HG02840 (cell line): ENCODE results near the gene WDCP.
"Not testable (repeated sequence)": the region's sequence is repeated elsewhere in the genome, so short reads cannot be mapped to it uniquely, and the experiment has no call there.

ENCODE experiments used
- ATAC-seq: cut with Tn5 transposase; IDR thresholded peaks from one replicate; pipeline ENCODE4 v1.9.1; 2021; ENCODE audit warnings: mild to moderate bottlenecking, moderate library complexity, moderate number of reproducible peaks; ENCODE audit not compliant: unreplicated experiment, low FRiP score

The WDCP gene

GRCh38 chr2:24022975-24023575 lies 24.1 kb downstream of the WDCP start:
- ATAC-seq, result no peak

GRCh38 chr2:24022324-24022974 lies 24.7 kb downstream of the WDCP start:
- no peak for ATAC-seq

GRCh38 chr2:24021122-24021998 lies 25.8 kb downstream of the WDCP start:
- ATAC-seq, result no peak

DNA sequence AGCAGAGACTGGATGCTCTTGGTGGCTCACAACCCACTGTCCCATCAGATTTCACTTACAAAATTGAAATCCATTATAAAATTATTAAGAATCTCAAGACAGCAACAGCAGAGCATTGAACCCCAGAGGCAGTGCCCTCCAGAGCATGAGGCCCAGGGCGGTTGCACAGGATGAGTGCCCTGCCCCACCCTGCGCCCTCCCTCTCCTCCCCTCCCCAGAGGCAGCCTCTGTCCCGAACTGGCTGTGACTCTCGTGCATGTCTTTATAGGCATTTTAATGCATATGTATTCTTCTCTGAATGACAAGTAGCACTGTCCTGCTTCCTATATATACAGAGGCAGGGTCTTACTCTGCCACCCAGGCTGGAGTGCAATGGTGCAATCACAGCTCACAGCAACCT lies 26.9 kb downstream of the WDCP start:
- no peak for ATAC-seq

DNA sequence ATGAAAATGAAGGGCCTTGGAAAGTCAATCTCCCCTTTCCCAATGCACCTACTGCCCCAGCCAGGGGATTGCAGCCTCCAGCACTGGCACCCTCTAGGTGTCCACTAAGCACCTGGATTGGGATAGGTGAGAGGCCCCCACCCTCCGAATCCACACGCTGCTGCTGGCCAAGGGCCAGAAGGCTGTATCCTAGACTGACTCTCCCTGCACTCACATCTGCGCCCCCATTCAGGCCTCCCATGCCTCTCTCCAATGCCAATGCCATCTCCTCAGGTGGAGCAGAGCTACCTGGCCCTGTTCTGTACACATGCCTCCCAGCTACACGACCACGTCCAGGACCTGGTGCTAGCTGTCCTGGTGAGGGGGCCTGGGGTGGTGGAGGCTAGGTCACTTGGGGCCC lies 27.5 kb downstream of the WDCP start:
- no peak for ATAC-seq

- ATAC-seq, result no peak
These were observed 28.9 kb downstream of the WDCP start for GRCh38 chr2:24018241-24018640.

- ATAC-seq, result no peak
These were observed 29.5 kb downstream of the WDCP start for GRCh38 chr2:24017711-24018110.

DNA sequence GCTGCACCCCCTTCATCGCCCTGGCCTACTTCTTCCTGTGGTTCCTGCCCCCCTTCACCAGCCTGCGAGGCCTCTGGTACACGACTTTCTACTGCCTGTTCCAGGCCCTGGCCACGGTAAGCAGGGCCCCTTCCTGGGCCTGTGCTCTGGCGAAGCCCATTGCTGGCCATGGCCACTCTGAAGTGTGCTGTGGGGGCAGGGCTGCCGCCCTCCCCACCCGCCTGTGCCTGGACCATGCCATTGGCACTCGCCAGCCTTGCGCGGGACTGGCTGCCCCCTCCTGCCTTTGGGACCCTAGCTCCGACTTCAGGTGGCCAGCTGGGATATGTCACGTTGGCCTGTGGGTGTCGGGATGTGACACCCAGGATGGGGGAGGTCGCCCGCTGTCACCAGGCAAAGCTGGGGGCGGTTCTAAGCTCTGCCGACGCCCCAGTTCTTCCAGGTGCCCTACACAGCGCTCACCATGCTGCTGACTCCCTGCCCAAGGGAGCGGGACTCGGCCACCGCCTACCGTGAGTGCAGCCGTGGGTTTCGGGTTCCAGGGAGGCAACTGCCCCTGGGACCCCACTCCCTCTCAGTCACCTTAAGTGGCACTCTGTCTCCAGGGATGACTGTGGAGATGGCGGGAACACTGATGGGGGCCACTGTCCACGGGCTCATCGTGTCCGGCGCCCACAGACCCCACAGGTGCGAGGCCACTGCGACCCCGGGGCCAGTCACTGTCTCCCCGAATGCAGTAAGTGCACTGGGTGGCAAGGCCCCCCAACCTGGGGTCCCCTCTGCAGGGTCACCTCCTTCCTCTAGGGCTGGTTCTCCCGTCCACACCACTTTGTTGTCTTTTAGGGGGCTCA lies 30.1 kb downstream of the WDCP start:
- no peak for ATAC-seq

DNA sequence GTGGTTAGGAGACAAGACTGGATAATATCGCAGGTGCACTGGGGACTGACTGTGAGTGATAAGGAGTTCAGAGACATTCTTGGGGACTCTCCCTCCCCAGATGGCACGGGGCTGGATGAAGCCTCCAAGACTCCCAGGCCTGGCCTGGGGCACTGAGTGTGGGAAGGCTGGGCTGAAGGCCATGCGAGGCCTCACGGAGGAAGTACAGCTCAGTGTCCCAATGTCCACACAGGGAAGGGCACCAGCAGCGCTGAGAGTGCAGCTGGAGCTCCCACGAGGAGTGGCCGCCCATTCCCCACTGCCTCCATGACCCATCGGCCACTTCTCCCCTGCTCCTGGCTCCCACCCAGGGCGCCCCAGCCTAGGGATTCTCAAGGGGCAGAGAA lies 30.8 kb downstream of the WDCP start:
- ATAC-seq, result no peak

DNA sequence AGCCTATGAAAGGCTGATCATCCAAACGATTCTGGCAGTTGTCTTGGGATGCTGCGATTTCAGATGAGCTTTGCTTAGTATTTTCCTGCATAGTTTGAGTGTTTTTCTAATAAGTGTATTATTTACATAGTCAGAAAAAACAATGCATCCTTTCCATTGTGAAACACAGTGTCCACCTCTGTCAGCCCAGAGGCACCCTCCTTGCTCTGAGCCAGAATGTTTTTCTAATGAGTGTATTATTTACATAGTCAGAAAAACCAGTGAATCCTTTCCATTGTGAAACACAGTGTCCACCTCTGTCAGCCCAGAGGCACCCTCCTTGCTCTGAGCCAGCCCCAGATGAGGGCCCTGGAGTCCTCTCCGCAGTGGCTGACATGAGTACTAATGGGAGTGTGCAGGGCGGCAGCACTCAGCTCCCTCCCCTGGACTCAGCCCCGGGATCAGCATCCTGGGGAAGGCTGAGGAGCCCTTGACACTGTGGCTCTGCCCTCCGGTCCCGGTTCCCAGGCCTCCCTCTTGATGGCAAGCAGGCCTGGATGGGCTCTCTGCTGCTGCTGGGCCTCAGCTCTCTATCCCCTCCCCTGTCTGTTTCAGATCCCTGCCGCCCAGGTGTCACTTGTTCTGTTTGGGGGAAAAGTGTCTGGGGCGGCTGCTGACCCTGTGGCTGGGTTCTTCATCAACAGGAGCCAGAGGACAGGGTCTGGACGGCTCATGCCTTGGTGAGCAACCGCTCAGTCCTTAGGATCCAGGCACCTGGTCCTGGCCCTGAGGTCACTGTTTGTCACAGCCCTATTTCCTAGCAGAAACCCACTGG lies 31.4 kb downstream of the WDCP start:
- ATAC-seq, result no peak

DNA sequence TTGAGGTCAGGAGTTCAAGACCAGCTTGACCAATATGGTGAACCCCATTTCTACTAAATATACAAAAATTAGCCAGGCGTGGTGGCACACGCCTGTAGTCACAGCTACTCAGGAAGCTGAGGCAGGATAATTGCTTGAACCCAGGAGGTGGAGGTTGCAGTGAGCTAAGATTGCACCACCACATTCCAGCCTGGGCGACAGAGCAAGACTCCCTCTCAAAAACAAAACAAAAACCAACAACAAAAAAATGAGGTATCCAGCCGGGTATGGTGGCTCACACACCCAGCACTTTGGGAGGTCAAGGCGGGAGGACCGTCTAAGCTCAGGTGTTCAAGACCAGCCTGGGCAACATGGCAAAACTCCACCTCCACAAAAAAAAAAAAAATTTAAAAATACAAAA lies 32.3 kb downstream of the WDCP start:
- not testable (repeated sequence) for ATAC-seq

DNA sequence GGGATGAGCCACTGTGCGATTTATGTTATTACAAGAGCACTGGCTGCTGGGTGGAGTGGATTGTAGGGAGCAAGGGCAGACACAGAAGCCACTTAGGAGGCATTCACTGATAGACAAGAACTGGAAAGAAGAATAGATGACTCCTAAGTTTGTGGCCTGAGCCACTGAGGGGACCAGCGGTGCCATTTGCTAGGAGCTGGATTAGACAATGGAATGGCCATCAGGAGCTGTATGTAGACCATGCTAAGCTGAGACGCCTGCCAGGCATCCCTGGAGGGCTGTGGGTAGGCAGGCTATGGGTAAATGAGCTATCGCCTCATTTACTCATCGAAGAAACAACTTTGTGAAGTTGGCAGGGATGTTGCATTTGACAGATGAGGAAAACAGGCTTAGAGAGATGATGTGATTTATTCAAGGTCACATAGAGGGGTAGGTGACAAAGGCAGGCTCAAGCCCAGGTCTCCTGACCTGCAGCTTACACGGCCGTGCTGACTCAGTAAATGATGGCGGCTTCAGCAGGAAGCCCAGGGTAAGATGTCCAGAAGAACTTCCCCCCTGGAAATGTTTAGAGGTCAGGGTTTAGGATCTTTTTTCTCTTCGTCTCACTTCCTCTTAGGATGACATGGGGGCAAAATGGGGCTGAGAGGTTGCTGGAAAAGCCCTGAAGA lies 34.5 kb downstream of the WDCP start:
- no peak for ATAC-seq

DNA sequence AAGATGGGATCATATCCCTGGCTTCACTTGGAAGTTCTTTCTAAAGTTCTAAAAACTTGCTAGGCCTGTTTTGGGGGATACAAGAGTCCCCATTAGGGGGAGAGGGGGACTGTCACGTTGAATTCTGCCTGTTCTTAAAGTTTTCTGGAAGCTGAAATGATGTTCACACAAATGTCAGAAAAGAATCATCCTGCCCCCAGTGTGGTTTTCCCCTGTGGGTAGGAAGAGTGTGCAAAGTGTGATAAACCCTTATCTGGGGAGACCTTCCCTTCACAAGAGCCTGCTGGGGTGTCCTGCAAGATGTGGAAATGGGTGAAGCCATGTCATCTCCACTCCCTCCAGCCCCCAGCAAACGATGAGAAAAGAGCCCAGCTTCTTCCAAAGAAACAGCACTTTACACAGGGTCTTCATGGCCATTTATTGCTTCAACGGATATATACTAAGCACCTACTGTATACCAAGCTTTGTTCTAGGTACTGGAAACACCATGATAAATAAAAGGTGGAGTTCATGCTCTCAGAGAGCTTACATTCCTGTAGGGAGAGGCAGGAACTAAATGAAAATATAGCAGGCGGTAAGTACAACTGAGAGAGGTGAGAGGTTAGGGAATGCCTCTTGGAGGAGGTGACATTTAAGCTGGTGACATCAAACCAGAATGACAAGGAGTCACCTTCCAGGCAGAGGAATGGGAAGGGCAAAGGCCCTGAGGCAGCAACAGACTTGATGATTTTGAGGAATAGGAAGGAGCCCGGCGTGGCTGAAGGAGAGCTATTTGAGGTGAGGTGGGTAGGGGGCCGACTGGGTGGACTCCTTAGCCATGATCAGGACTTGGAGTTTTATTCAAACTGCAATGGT lies 35.7 kb downstream of the WDCP start:
- no peak for ATAC-seq

GRCh38 chr2:24010477-24011249 lies 36.5 kb downstream of the WDCP start:
- ATAC-seq, result no peak

GRCh38 chr2:24009680-24010476 lies 37.3 kb downstream of the WDCP start, which contains the start of gene MFSD2B:
Gene MFSD2B (plus strand): TSS chr2:24010085. CDS start chr2:24010097, 12 bp downstream.
- ATAC-seq, result no peak

GRCh38 chr2:24009367-24009679 lies 37.9 kb downstream of the WDCP start:
- no peak for ATAC-seq
